HEK293T (cell line): ENCODE results near the gene DPEP2.
"Not testable (repeated sequence)": the region's sequence is repeated elsewhere in the genome, so short reads cannot be mapped to it uniquely, and the experiment has no call there.

Source experiments
- CTCF ChIA-PET: fragments of 350-600 bp; formaldehyde crosslinking; extraction: SDS; loops from one replicate; lab custom pipeline; 2021; ENCODE audit warnings: antibody characterized with exemption, inconsistent platforms; lab: Yijun Ruan, JAX
- POLR2A ChIA-PET: fragments of 350-600 bp; formaldehyde crosslinking; extraction: SDS; loops from one replicate; lab custom pipeline; 2020; ENCODE audit warnings: antibody characterized with exemption, inconsistent platforms; lab: Yijun Ruan, JAX
- DNase-seq: peaks from one replicate; pipeline ENCODE4 v3.0.0; 2012; ENCODE audit warnings: mixed read lengths; ENCODE audit errors: extremely low spot score
- ARNT ChIP-seq: fragments of 450-650 bp; IDR thresholded peaks from 2 replicates; pipeline ENCODE4 v1.6.1; 2017; ENCODE audit warnings: mild to moderate bottlenecking
- BHLHE40 ChIP-seq: fragments of 450-650 bp; IDR thresholded peaks from 2 replicates; pipeline ENCODE4 v1.6.1; 2016; ENCODE audit warnings: mild to moderate bottlenecking, moderate library complexity, borderline replicate concordance
- CTBP1 ChIP-seq: fragments of 450-650 bp; IDR thresholded peaks from 2 replicates; pipeline ENCODE4 v1.6.1; 2016; ENCODE audit warnings: borderline replicate concordance
- ELF4 ChIP-seq: fragments of 450-650 bp; IDR thresholded peaks from 2 replicates; pipeline ENCODE4 v1.6.1; 2017; ENCODE audit warnings: antibody characterized with exemption
- FOXA1 ChIP-seq: fragments of 450-650 bp; IDR thresholded peaks from 2 replicates; pipeline ENCODE4 v1.6.1; 2016; ENCODE audit warnings: mild to moderate bottlenecking
- FOXK2 ChIP-seq: fragments of 450-650 bp; IDR thresholded peaks from 2 replicates; pipeline ENCODE4 v1.6.1; 2016; ENCODE audit warnings: mild to moderate bottlenecking
- FOXM1 ChIP-seq: fragments of 450-650 bp; IDR thresholded peaks from 2 replicates; pipeline ENCODE4 v1.6.1; 2017; ENCODE audit warnings: mild to moderate bottlenecking, borderline replicate concordance
- HDGF ChIP-seq: fragments of 450-650 bp; IDR thresholded peaks from 2 replicates; pipeline ENCODE4 v1.6.1; 2017; ENCODE audit warnings: antibody characterized with exemption, borderline replicate concordance
- L3MBTL2 ChIP-seq: fragments of 450-650 bp; conservative IDR thresholded peaks from 2 replicates; pipeline ENCODE4 v1.6.1; 2016; ENCODE audit warnings: mild to moderate bottlenecking
- LEF1 ChIP-seq: fragments of 450-650 bp; IDR thresholded peaks from 2 replicates; pipeline ENCODE4 v1.6.1; 2017; ENCODE audit warnings: mild to moderate bottlenecking, borderline replicate concordance
- NFRKB ChIP-seq: fragments of 450-650 bp; IDR thresholded peaks from 2 replicates; pipeline ENCODE4 v1.6.1; 2016; ENCODE audit warnings: mild to moderate bottlenecking, moderate library complexity
- PKNOX1 ChIP-seq: fragments of 450-650 bp; IDR thresholded peaks from 2 replicates; pipeline ENCODE4 v1.6.1; 2016
- SP1 ChIP-seq: fragments of 450-650 bp; IDR thresholded peaks from 2 replicates; pipeline ENCODE4 v1.6.1; 2017
- SUZ12 ChIP-seq: fragments of 450-650 bp; IDR thresholded peaks from 2 replicates; pipeline ENCODE4 v1.6.1; 2016; ENCODE audit warnings: mild to moderate bottlenecking
- TARDBP ChIP-seq: fragments of 450-650 bp; IDR thresholded peaks from 2 replicates; pipeline ENCODE4 v1.6.1; 2016
- ZNF384 ChIP-seq: fragments of 450-650 bp; IDR thresholded peaks from 2 replicates; pipeline ENCODE4 v1.6.1; 2016

DPEP2 gene

GRCh38 chr16:68009157-68009735, 10.0 kb upstream of the DPEP2 start:
- ChIA-PET POLR2A (no interaction called here), CTCF (no interaction called here)
- no peak for DNase-seq
- TF ChIP-seq SUZ12: no peak

- no peak for TF ChIP-seq FOXA1
- TF ChIP-seq ELF4: no peak
- TF ChIP-seq ZNF384: no peak
- TF ChIP-seq LEF1: no peak
- TF ChIP-seq FOXM1: no peak
- no peak for TF ChIP-seq CTBP1
- no peak for TF ChIP-seq ARNT
- TF ChIP-seq L3MBTL2: no peak
- CTCF ChIA-PET: interaction anchor here (1.5 kb wide), 1 partner anchor 35 kb away, joined by 4 read pairs; no protein-coding TSS in a partner anchor
- POLR2A ChIA-PET: interaction anchor here (1.1 to 2.2 kb wide), 2 partner anchors 17 to 20 kb away, joined by 4 to 13 read pairs; partner anchors contain the start of genes DDX28 and DUS2
- DNase-seq: no peak
Observed at GRCh38 chr16:68005786-68006286, 6.6 kb upstream of the DPEP2 start.

GRCh38 chr16:68005211-68005610, 5.9 kb upstream of the DPEP2 start:
- POLR2A ChIA-PET: interaction anchor here (1.0 to 2.2 kb wide), 2 partner anchors 17 to 20 kb away, joined by 3 to 13 read pairs; partner anchors contain the start of genes DDX28 and DUS2

GRCh38 chr16:68003031-68003430, 3.7 kb upstream of the DPEP2 start:
- no peak for TF ChIP-seq ARNT
- no peak for TF ChIP-seq LEF1
- TF ChIP-seq FOXA1: no peak
- TF ChIP-seq L3MBTL2: no peak
- TF ChIP-seq FOXK2: no peak
- TF ChIP-seq SP1: no peak
- no peak for TF ChIP-seq TARDBP
- TF ChIP-seq CTBP1: no peak
- no peak for TF ChIP-seq HDGF
- no peak for TF ChIP-seq ZNF384
- no peak for TF ChIP-seq SUZ12
- TF ChIP-seq FOXM1: no peak
- TF ChIP-seq BHLHE40: no peak
- ChIA-PET CTCF (interaction anchor here (0.5 to 0.7 kb wide), 2 partner anchors 9 to 18 kb away, joined by 3 to 4 read pairs; no protein-coding TSS in a partner anchor), POLR2A (interaction anchor here (0.6 to 3.1 kb wide), 3 partner anchors 20 to 166 kb away, joined by 3 to 9 read pairs (median 4); partner anchors contain the start of genes DDX28 and DUS2)
- no peak for DNase-seq

More at GRCh38 chr16:68005211-68005610, 5.9 kb upstream of the DPEP2 start:
- CTCF ChIA-PET: interaction anchor here (1.5 kb wide), 1 partner anchor 36 kb away, joined by 4 read pairs; no protein-coding TSS in a partner anchor
- no peak for DNase-seq
- TF ChIP-seq SP1 (no peak), L3MBTL2 (no peak)

GRCh38 chr16:68000450-68000849, 1.2 kb upstream of the DPEP2 start:
- TF ChIP-seq FOXM1: no peak
- TF ChIP-seq SP1: no peak
- TF ChIP-seq L3MBTL2: no peak
- no peak for TF ChIP-seq NFRKB
- no peak for TF ChIP-seq PKNOX1
- no peak for TF ChIP-seq ARNT
- TF ChIP-seq ELF4: no peak
- no peak for TF ChIP-seq HDGF
- TF ChIP-seq ZNF384: no peak
- TF ChIP-seq FOXK2: no peak
- no peak for TF ChIP-seq FOXA1
- no peak for TF ChIP-seq SUZ12
- no peak for TF ChIP-seq CTBP1
- no peak for TF ChIP-seq LEF1
- no peak for TF ChIP-seq BHLHE40
- no peak for TF ChIP-seq TARDBP
- CTCF ChIA-PET: no interaction called here
- no peak for DNase-seq
- POLR2A ChIA-PET: interaction anchor here (3.1 kb wide), 1 partner anchor 22 kb away, joined by 9 read pairs; the partner anchor contains the start of genes DDX28 and DUS2

GRCh38 chr16:67999985-68000384, 701 bp upstream of the DPEP2 start:
- TF ChIP-seq FOXK2: no peak
- TF ChIP-seq PKNOX1: no peak
- no peak for TF ChIP-seq FOXA1
- TF ChIP-seq SUZ12: no peak
- no peak for TF ChIP-seq CTBP1
- TF ChIP-seq ARNT: no peak
- TF ChIP-seq L3MBTL2: no peak
- no peak for TF ChIP-seq ELF4
- ChIA-PET CTCF (no interaction called here), POLR2A (interaction anchor here (3.1 kb wide), 1 partner anchor 23 kb away, joined by 9 read pairs; the partner anchor contains the start of genes DDX28 and DUS2)
- DNase-seq: peak; percentile 2

- POLR2A ChIA-PET: interaction anchor here (2.7 kb wide), 1 partner anchor 25 kb away, joined by 15 read pairs; the partner anchor contains the start of genes DDX28 and DUS2
- CTCF ChIA-PET, DNase-seq: not testable (repeated sequence)
Observed at GRCh38 chr16:67998231-67998778, 979 bp downstream of the DPEP2 start.
